HuH-7.5 (cell line): ENCODE measurements around the gene TENM3.

Experiments used
- DNase-seq: peaks from one replicate; pipeline ENCODE4 v3.0.0; 2011; ENCODE audit warnings: low spot score

TENM3 gene

DNA sequence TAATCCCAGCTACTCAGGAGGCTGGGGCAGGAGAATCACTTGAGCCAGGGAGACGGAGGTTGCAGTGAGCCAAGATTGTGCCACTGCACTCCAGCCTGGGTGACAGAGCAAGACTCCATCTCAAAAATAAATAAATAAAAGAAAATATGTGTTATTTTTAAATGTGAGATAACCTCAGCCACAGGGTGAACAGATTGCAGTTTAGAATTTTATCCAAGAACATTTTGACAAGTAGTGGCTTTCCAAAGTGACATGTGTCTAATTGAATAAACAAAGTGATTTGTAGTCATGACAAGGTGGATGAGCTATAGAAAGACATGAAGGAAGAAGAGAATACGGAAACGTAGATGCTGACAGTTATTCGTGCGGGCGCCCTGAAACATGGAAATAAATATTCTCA lies 497.9 kb downstream of the TENM3 start:
- DNase-seq = no peak

DNA sequence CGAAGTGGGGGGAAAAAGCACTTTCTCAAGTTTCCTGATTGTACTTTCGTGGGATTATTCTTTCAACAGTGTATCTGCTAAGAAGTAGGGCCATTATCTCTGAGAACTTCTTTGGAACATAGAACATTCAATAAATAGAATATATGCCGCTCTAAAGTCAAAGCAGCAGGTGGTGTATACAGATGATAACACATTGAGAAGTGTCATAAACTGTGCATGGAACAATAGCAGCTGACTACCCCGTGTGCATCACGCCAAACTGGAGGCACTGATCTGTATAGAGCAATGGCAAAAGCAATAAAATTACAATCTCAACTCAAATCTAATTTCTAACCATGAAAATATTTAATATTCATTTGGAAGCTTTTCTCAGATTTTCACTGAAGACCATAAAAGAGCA lies 498.7 kb downstream of the TENM3 start:
- no peak for DNase-seq

DNA sequence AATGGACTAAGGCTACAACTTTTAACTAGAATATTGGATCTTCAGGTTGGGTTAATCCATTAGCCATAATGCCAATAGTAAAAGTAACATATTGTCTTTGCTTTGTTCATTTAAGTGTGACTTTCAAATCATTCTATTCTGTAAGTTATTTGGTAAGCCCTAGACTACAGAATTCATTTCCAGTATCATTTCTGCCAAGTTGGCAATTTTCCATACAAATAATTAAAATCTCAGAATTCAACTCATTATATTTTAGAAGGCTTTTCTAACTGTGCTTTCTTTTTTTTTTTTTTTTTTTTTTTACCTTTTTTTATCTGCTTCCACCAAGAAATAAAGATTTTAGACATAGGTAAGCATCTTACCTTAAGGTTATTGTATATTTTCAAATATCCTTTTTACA lies 500.6 kb downstream of the TENM3 start:
- no peak for DNase-seq

DNA sequence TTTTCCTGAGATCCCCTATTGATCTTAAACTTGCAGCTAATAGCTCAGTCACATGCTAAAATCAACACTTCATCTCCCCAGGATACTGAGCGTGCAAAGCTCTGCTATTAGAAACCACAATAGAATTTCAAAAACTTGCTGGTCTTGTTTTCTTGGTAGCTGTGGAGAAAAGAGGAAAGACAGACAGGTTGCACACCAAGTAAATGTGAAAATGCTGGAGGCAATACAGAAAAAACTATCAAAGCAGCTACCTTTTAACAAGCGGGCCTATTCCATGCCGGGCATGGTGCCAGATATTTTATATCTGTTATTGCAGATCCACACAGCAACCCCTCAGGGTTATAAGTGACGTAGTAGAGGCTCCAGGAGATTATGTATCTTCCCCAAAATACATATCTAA lies 502.0 kb downstream of the TENM3 start:
- no peak for DNase-seq

DNA sequence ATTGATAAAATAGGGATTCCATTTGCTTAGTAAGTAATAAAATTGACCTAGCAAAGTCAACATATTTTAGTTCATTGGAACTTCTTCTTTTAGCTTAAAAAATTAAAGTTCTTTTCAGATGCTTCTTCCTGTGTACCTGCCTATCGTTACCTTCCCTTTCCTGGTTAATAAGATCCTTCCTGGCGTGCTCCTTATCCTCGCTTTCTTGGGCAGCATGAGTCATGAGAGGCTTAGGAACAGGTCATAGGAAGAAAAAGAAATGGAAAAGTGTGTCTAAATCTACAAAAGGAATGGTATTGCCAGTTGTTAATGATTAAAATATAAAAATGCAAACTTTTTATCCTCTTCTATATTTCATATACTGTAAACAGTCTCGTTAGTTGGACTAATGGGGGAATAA lies 503.7 kb downstream of the TENM3 start:
- no peak for DNase-seq

DNA sequence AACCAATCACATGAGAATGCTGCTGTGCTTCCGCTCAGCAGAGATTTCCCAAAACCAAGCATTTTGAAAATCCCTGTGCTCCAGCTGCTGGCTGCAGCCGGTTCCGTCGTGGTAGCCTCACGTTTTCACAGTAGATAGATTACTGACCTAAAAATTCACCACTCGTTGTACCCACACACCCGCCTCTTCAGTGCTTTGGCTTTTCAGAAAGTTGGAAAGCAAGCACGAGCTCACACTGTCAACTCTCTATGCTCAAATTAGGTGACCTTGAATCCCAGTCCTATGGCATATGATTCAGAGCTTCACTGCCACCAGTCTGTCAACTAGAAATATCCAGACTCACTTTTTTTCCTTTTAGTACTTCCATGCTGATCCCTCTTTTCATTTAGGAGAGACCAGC lies 505.1 kb downstream of the TENM3 start:
- no peak for DNase-seq

DNA sequence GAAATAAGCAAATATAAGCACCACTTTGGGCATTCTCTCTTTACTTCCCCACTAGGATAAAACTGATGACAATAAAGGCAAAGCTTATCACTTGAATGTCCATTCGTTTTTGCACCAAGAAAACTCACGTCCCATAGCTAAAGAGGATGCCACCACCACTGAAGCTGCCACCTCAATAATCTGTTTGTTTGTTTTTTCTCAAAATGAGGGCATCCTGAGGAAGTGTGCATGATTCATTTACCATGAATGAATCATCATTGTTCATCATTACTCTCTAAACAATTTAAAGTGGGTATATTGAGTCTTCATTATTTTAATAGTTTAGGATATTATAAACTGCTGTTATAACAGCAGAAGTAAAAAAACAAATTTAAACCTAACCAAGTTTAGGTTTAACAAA lies 505.7 kb downstream of the TENM3 start:
- no peak for DNase-seq

DNA sequence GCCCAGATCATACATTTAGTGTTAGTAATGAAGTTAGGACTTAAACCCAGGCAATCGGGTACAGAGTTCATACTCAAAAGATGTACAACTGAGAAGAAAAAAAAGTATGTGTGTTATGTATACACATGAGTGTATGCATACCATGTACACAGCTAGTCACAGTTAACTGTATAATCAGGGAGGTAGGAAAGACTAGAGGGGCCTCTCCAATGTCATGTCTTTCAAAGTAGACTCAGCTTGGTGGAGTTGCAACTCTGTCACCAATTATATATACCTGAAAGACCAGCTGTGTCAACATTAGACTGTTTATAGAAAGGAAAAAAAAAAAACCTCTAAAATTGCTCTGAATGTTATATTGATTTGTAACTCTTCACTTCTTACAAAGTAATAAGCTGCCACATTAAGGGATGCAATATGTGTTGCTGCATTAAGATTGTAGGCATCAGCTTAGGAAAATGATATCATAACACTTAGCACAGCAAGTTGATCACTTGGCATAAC lies 506.5 kb downstream of the TENM3 start:
- no peak for DNase-seq

DNA sequence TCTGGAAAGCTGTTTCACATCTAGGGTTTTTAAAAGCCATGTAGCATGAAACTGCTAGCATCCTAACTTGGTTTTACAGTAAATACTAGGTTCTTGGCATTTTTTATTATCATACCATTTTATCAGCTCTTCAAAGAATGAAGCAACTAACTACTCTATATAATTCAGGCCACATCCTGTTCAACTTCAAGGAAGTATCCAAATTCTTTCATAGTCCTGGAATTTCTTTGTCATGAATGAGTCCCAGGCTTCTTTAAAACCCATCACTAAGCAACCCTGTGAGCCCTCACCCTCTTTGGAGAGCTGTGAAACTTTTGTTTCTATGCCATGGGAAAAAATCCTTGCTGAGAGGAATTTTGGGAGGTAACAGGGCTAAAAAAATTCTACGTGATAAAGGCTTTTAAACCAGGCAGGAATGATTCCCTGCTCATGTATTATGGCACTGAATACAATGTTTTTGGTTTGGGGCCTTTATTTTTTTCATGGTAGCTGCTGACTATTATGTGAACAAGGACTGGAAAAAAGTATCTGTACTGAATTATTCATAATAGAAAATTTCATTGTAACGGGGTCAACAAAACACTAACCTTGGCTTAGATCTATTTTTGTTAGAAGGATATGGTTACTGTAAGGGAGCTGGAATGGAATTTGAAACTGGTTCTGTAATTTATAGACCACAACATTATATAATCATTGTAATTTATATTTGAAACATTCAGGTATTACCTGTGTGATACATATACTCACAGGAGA lies 509.1 kb downstream of the TENM3 start:
- no peak for DNase-seq

DNA sequence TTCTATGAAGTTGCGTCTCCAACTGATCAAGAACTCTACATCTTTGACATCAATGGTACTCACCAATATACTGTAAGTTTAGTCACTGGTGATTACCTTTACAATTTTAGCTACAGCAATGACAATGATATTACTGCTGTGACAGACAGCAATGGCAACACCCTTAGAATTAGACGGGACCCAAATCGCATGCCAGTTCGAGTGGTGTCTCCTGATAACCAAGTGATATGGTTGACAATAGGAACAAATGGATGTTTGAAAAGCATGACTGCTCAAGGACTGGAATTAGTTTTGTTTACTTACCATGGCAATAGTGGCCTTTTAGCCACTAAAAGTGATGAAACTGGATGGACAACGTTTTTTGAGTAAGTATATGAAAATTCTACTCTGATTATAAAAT lies 511.7 kb downstream of the TENM3 start:
- DNase-seq = no peak

DNA sequence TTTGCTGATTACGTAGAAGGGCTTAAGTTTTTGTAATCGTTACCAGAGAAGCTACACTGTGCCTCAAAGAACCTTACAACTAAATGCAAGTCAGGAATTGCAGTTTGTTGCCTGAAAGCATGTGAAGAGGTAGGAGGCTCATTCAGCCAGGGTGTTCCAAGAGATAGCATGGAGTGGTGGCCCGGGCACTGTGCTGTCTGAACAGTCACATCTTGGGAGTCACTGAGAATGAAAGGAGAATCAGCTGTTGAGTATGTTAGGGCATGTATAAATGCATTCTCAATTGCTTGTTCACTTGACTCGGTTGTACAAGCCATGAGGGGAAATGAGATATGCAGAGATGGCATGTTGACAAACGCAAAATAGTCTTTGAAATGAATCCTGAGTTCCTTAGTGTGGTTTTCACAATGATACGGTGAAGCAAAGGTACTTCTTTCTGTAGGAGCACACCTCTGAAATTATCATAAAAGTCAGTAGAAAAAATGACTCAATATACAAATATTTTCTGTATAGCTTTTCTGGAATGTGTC lies 513.0 kb downstream of the TENM3 start:
- DNase-seq = no peak

DNA sequence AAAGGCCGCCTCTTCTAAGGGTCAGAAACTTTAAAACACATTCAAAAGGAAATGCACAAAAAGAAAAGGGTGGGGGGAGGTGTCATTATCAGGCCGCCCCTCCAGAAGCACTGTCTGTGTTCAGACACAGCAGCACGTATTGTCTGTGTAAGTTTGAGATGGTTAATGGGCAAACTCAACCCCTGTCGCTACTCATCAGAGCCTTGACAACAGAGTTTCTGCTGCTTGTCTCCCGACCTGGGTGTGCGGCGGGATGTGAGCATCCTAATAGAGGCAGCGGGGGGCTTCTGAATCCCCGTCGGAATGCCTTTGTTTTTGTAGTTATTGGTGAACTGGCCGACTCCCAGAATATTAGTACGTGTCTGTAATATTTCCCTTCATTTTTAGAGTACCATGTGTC lies 515.1 kb downstream of the TENM3 start:
- DNase-seq = no peak

DNA sequence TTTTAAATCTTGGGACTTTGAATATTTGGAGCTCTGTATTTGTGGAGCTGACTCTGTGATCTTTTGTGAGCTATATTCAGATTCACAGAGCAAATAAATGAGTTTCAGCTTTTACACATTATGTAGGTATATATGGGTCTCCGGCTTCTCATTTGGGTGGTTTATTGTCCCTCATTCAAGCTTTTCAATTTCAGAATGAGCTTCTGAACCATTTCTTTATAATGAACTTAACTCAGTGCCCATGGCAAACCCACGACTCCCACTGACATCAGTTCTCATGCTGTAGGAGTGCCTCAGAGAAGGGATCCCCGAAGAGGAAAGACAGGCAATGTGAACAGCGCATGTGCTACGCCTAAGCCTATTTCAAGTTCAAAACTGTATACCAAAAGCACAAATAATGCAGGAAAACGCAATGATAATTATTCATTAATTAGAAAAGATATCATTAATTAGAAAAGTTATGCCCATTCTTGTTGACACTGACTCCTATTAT lies 517.4 kb downstream of the TENM3 start:
- no peak for DNase-seq

DNA sequence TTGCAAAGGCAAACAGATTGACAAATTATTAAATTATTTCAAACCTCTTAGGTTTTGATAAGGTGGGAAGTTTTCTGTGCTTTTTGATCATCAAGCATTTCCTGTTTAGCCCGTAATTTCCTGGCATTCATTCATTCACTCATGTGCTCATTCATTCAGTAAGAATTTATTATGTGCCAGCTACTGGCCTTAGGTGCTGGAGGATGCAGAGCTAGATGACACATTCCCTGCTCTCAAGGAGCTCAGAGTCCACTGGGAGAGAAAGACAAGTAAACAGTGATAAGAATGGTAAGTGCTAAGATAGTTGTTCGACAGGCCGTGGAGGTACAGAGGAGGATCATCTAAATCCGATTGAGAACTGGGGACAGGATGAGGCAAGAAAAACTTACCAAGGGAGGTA lies 520.9 kb downstream of the TENM3 start:
- DNase-seq = no peak

DNA sequence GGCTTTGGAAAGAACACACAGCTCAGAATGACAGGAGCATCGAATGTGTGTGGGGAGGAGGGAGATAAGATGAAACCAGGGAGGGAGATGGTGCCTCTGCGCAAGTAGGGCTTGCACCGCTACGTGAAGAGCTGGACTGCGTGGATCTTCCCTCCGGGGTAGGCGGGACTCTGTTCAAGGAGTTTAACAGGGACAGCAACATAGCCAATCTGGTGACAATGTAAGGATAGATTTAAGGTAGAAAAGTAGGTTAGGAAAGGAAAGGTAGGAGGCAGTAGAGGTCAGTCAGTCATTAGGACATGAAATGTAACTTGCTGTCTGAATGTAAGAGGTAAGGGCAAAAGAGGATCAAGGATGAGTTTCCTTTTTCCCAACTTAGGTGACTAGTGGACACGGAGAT lies 521.4 kb downstream of the TENM3 start:
- DNase-seq = no peak

DNA sequence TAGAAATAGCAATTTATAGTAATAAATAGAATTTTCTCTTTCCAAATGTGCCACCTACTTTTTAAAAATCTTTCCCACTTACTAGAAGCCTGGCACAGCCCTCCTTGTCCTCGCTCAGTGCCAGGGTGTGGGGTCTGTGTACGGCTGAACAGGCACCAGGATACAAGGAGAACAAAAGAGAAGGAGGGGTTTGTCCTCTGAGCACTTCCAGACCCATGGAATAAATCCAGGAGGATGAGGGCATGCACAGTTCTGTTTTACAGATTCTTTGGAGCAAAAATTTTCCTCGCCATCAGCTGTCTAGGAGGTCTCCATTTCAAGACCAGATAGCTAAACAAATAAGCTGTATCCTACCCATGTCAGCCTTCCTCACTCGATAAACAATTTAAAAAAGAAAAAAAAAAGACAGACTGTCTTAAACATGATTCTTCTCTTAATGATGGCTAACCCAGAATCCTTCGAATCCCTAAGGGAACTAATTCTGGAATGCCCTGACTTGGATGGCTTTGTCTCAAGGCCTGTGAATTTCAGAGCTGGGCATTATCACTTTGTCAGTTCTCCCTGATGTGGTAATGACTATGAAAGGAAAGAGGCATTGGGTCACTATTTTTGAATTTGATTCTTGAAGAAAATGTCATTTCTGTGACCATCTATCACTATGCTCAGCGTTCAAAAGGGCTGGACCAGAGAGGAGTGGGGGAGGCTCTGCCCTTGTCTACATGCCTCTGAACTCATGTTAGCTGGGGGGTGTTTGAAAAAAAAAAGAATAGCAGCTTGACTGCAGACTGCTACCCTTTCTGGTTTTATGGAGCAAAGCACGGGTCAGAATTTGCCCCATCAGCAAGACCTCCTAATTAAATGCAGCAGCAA lies 523.0 kb downstream of the TENM3 start:
- no peak for DNase-seq

DNA sequence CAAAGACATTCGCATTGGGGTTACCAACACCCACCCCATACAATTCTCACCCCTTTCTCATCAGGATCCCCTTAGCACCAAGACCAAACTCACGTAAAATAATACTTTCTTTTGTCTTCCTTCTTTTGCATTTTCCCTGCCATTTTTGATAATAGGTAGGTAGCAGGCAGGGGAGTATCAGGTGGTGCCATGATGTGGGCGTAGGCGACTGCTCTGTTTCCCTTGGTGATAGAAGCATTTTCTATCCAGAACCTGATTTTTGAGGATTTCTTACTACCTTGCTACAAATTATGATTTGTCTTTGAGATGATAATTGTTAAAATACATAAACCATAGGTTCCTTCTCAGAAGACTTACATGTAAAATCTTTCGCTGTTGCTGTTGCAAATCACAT lies 523.7 kb downstream of the TENM3 start:
- no peak for DNase-seq

DNA sequence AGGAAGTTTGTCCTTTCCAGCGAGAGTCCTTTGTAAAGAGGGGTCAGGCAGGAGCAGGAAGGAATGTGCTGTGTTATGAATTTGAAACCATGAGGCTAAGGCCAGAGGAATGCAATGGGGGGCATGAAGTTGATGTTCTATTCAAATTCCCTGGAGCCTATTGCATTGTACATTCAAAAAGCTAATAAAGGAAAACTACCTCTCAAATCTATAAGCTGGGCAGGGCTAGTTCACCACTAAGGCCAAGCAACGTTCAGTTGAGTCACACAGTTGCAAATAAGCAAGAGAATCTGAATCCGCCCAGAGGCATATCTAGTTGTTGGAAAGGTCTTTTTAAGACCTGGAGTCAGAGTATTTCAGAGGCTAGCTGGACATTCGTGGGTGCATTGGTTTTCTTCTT lies 525.6 kb downstream of the TENM3 start:
- DNase-seq = no peak

DNA sequence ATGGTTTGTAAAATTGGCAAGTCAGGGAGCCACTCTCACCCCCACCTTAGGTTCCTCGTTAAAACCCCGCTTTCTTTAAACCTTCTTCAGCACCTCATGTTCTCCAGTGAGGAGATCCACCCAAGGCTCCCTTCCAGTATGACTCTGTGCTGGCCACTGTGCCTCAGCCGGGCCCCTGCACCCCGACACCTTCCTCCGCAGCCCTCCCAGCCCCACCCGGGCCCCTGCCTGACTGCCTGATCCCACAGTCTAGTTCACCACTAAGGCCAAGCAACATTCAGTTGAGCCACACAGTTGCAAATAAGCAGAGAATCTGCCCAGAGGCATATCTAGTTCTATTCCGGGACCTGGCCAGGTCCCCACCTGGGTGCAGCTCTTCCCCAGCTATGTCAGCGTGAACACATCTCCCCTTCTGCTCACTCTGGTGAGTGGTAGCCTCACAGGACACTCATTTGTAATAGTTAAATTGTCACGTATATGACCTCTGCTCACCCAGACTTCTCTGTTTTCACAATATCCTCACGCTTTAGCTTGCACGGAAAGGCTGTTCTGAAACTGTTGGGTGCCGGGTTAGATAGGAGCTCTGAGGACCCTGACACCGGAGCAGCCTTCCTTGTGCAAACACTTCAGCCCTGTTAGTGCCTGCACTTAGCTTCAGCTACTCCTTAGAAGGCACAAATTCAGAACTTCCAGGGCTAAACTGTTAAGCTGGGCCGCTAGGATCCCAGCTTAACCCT lies 527.2 kb downstream of the TENM3 start:
- DNase-seq = no peak

DNA sequence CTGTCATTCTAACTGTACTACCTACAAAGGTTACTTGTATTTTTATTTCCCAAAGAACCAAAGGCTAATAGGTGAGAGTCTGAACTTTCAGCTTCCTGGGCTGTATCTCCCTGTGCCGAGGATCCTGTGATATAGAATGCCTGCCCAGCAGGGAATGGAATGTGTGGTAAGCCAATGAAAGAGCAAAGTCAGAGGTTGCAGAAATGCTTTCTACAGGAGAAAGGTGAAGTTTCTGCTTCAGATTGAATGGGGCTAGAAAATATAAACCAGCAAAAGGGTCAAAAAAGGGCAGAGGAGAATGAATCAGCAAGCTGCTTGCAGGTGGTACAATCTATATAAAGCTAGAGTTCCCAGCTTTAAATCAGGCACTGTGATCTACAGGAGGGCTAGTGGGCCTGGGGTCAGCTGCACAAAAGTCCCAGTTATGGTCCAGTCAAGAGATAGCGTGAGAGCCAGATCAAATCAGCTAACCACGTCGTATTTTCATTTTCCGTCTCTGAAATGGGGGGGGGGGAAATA lies 527.9 kb downstream of the TENM3 start:
- DNase-seq = no peak

DNA sequence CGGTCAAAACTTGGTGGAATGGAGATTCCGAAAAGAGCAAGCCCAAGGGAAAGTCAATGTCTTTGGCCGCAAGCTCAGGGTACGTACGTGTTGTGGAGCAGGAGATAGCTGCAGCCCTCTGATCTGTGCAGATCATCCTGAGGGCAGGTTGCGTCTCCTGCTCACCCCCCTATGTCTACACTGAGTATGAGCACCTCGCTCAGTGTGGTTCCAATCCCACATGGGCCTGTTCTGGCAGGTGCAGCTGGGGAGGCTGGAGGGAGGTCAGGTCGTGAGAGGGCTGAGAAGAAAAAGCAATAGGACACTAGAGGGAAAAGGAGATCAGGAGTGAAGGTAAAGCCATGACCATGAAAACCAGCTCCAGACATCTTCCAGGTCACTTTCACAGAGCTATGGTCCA lies 531.9 kb downstream of the TENM3 start:
- DNase-seq = no peak
